Neural cell (in vitro differentiated cells): Measurements from ENCODE around the gene OR5AN1.

ENCODE experiments used
- EP300 ChIP-seq: fragments of 450-650 bp; conservative IDR thresholded peaks from 2 replicates; pipeline ENCODE4 v1.6.1; 2014; ENCODE audit warnings: antibody characterized with exemption, mild to moderate bottlenecking, moderate library complexity; ENCODE audit not compliant: poor library complexity, severe bottlenecking
- EZH2 ChIP-seq: fragments of 200-600, 300-800 bp; shearing (Covaris generic), sonication (generic); IDR thresholded peaks from 2 replicates; pipeline ENCODE4 v1.6.1; 2014; ENCODE audit warnings: antibody characterized with exemption, low read length, borderline replicate concordance, mild to moderate bottlenecking; ENCODE audit not compliant: insufficient read depth, poor library complexity, severe bottlenecking
- MXI1 ChIP-seq: fragments of 450-650 bp; conservative IDR thresholded peaks from 2 replicates; pipeline ENCODE4 v1.6.1; 2014; ENCODE audit warnings: antibody characterized with exemption, mild to moderate bottlenecking; ENCODE audit not compliant: poor library complexity, severe bottlenecking
- POLR2AphosphoS5 ChIP-seq: IDR thresholded peaks from 2 replicates; pipeline ENCODE4 v1.6.1; 2012
- RAD21 ChIP-seq: fragments of 450-650 bp; conservative IDR thresholded peaks from 2 replicates; pipeline ENCODE4 v1.6.1; 2014; ENCODE audit warnings: antibody characterized with exemption, mild to moderate bottlenecking, moderate library complexity
- TAF1 ChIP-seq: IDR thresholded peaks from 2 replicates; pipeline ENCODE4 v1.6.1; 2012; ENCODE audit warnings: low read depth
- TF ChIP-seq, protein P1 (sequence below): fragments of 450-650 bp; IDR thresholded peaks from 2 replicates; pipeline ENCODE4 v1.5.1; 2014; ENCODE audit warnings: antibody characterized with exemption, mild to moderate bottlenecking, moderate library complexity; ENCODE audit not compliant: poor library complexity, severe bottlenecking
- TF ChIP-seq, protein P2 (sequence below): IDR thresholded peaks from 2 replicates; pipeline ENCODE4 v1.6.1; 2012; ENCODE audit warnings: borderline replicate concordance

DNA sequence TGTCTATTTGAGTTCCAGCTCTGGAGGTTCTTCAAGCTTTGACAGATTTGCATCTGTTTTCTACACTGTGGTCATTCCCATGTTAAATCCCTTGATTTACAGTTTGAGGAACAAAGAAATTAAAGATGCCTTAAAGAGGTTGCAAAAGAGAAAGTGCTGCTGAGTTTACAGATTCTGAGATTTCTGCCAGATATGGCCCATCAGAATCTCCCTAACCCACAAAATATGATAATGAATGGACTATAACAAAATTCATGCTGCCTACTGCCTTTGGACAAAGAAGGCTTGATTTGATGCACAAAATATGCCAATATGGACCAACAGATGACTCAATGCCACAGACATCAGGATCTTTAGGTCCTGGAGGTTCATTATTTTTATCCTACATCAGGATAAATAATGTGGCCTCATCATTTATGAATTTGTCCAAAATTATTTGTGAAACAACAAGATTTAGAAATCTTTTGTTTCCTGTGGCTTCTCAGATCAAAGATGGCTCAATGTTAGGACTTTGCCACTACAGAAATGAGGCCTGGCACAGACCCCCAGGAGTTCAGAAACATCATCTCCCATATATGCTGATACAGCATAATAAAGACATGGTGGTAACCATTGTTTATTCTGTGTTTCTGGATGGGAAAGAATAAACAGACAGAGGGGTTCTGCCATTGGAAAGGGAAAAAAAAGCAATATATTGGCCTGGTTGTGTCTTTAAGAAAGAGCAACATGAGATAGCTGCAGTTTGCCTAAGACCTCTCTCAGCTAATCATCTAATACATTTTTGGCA, 6.7 kb downstream of the OR5AN1 start:
- TF ChIP-seq, protein P1, sequence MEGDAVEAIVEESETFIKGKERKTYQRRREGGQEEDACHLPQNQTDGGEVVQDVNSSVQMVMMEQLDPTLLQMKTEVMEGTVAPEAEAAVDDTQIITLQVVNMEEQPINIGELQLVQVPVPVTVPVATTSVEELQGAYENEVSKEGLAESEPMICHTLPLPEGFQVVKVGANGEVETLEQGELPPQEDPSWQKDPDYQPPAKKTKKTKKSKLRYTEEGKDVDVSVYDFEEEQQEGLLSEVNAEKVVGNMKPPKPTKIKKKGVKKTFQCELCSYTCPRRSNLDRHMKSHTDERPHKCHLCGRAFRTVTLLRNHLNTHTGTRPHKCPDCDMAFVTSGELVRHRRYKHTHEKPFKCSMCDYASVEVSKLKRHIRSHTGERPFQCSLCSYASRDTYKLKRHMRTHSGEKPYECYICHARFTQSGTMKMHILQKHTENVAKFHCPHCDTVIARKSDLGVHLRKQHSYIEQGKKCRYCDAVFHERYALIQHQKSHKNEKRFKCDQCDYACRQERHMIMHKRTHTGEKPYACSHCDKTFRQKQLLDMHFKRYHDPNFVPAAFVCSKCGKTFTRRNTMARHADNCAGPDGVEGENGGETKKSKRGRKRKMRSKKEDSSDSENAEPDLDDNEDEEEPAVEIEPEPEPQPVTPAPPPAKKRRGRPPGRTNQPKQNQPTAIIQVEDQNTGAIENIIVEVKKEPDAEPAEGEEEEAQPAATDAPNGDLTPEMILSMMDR: no peak
- TF ChIP-seq, protein P2, sequence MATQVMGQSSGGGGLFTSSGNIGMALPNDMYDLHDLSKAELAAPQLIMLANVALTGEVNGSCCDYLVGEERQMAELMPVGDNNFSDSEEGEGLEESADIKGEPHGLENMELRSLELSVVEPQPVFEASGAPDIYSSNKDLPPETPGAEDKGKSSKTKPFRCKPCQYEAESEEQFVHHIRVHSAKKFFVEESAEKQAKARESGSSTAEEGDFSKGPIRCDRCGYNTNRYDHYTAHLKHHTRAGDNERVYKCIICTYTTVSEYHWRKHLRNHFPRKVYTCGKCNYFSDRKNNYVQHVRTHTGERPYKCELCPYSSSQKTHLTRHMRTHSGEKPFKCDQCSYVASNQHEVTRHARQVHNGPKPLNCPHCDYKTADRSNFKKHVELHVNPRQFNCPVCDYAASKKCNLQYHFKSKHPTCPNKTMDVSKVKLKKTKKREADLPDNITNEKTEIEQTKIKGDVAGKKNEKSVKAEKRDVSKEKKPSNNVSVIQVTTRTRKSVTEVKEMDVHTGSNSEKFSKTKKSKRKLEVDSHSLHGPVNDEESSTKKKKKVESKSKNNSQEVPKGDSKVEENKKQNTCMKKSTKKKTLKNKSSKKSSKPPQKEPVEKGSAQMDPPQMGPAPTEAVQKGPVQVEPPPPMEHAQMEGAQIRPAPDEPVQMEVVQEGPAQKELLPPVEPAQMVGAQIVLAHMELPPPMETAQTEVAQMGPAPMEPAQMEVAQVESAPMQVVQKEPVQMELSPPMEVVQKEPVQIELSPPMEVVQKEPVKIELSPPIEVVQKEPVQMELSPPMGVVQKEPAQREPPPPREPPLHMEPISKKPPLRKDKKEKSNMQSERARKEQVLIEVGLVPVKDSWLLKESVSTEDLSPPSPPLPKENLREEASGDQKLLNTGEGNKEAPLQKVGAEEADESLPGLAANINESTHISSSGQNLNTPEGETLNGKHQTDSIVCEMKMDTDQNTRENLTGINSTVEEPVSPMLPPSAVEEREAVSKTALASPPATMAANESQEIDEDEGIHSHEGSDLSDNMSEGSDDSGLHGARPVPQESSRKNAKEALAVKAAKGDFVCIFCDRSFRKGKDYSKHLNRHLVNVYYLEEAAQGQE: no peak
- TF ChIP-seq EZH2: no peak
- TF ChIP-seq MXI1: no peak
- TF ChIP-seq EP300: no peak
- no peak for TF ChIP-seq POLR2AphosphoS5
- TF ChIP-seq RAD21: no peak
- no peak for TF ChIP-seq TAF1
